Head of caudate nucleus (tissue), 42 donors: ENCODE results near the gene SRGAP3.

ENCODE experiments used
- DNase-seq, 42 donors: peaks; one replicate each; pipeline versions ENCODE4 v3.0.0 to v3.0.0-alpha.2; 2020 to 2021; ENCODE audit warnings: mixed read lengths in 7 of 42
- intact Hi-C: fragments of 100-400 bp; cut with DNase I; formaldehyde crosslinking; loops from one replicate; pipeline ENCODE4 v1.15.0; 2022

The SRGAP3 gene

DNA sequence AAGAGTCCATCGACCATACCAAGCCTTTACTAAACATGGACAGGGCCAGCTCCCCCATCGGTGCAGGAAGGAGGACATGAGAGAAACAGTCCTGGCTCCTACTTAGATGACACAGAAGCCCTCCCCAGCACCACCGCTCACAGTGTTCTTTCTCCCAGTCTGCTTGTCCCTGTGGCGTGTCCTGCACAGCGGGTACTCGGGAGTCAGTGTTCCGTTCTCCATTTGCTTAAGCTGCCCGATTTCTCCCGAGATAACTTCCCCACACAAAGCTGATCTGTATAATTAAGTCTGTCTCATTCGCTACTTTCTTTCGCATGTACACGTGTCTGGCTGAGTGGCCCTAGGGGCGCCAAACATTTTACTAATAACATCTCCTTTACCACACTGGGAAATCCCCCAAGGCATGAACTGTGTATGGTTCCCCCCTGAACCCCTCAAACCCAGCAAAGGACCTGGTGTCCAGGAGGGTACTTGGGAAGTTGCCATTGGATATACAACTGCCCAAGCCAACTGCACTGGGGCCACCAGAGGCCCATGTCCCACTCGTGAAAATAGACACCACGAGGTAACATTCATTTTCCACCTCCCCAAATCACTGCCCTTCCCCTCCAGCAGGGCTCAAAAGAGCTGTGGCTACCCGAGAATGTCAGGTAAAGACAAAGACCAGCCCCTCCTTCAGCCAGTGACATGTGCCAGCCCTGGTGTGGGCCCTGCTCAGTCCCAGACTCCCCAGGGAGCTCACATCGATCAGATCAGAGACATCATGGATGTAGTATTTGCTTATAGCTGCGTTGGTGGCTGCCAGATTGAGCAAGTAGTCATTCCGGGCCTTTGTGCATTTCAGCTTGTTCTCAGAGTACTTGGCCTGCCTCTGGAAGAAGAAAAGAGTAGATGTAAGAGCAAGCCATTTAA is 189.7 kb downstream of the SRGAP3 start:
- intact Hi-C loops: no loop called here
- DNase-seq: no peak

GRCh38 chr3:9056581-9056980 is 192.9 kb downstream of the SRGAP3 start:
- DNase-seq: peak in 9 of 42 donors; percentile 18 to 63 (median 26)
- intact Hi-C loops: no loop called here

DNA sequence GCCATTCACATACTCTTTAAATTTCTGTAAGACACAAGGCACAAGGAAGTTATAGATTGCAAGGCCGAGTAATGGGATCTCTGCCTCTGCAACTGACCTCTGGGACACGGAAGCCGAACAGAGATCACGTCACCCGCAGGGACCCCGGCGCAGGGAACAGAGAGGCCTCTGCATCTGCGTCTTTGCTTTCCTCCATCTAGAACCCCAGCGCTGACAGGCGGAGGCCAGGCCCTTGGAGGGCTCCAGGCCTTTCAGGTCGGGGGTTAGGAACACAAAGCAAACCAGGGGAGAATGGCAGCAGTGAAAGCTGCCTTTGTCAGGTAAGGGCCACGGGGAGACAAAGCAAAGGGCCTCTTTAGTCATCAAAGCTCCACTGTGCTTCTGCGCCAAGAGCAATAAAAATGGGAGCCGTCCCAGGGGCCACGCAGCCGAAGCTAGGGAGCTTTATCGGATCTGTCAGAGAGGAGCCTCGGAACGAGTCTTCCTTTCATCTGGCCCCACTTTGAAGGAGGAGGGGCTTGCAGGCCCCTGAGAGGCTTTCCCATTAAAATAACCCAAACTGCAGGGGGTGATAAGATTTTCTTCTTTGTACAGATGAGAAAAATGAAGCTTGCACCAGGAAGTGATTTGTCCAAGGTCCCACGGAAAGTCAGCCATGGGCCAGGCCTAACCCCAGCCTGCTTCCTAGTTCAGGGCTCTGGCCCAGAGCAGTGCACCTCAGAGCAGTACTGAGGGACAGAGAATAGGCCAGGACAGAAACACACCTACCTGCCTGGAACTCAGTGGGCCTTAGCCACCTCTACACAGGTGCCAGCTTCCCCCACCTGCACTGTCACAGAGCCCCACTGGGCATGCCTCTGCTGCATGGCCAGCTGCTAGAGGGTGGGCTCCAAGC is 201.7 kb downstream of the SRGAP3 start:
- intact Hi-C loops: no loop called here
- no peak for DNase-seq

- peak in 19 of 42 donors; percentile 16 to 70 (median 41) for DNase-seq
- intact Hi-C loops: no loop called here
These were observed 204.1 kb downstream of the SRGAP3 start for GRCh38 chr3:9045371-9045770.

DNA sequence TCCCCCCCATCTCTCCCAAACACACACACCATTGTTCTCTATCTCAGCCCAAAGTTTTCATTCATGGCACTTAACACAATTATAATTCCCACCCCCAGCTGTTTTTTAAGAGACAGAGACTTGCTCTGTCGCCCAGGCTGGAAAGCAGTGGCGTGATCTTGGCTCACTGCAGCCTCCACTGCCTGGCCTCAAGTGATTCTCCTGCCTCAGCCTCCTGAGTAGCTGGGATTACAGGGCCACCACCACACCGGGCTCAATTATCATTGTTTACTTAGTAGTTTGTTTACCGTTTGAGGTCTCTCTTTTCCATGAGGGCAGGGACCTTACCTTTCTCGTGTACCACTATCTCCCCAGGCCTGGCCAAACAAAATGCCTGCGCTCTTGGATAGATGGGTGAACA is 206.4 kb downstream of the SRGAP3 start:
- DNase-seq: no peak
- intact Hi-C loops: no loop called here

GRCh38 chr3:9041626-9042025 is 207.8 kb downstream of the SRGAP3 start:
- intact Hi-C loops: no loop called here
- DNase-seq: no peak

GRCh38 chr3:9040996-9041395 is 208.4 kb downstream of the SRGAP3 start:
- intact Hi-C loops: no loop called here
- DNase-seq: no peak

DNA sequence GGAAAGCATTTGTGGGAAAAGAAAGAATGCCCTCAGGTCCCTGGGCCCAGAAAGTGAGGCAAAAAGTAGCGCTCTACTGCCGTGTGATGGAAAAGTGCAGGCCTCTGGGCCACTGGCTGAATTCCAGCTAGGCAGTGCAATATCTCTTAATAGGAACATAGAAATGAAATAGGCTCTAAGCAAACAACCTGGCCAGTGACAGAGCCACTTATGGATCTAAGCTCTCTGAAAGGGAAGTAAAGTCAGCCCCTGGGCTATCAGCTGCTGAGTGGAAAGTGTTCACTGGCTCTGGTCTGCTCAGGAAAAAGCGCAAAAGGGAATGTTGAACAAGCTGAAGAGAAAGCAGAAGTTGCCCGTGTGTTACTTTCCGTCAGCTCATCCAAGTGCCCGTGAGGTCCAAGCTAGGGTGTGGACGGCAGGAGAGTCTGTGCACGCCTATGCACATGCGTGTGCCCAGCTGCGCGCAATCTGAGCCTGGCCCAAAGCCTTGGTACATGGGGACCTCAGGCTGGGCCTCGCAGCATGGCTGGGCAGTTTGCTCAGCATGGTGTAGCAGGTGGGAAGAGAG is 212.2 kb downstream of the SRGAP3 start:
- DNase-seq: peak in 11 of 42 donors; percentile 4 to 52 (median 19)
- intact Hi-C loops: no loop called here

DNA sequence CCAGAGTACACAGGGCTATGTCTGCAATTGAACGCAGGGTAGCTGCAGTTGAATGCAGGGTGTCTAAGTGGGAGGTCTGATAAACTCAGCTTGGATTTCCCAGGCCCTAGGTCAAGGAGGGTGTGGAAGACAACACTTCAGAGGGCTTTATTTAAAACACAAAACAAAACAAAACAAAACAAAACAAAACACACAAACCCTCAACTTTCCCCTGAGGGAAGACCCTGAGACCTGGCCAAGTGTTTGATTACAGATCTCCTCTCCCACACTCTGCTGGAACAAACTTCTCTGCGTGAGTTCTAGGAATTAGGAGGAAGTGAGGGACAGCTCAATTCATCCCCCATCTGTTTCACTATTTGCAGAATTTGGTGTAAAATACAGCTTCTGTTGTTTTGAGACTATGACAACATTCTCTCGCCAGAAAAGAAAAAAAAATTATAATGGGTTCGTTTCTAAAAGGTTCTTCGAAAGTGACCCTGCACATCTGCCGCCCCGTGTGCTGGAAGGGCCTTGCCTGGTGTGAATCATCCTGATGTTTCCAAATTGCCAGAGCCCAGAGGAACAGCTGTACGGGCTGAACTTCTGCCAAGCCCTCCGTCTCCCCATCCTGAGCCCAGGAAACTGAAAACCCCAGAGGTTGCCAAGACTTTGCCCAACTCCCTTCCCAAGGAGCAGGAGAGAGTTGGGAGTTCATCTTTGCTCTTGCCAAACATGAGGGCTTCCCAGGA is 212.9 kb downstream of the SRGAP3 start:
- intact Hi-C loops: no loop called here
- peak in 22 of 42 donors; percentile 8 to 59 (median 34) for DNase-seq

- intact Hi-C loops: no loop called here
- no peak for DNase-seq
These were observed 213.5 kb downstream of the SRGAP3 start for GRCh38 chr3:9035961-9036360.

GRCh38 chr3:9035473-9035872 is 214.0 kb downstream of the SRGAP3 start:
- DNase-seq: no peak
- intact Hi-C loops: no loop called here

GRCh38 chr3:9033867-9034266 is 215.6 kb downstream of the SRGAP3 start:
- intact Hi-C loops: no loop called here
- DNase-seq: no peak

GRCh38 chr3:9032231-9032777 is 217.1 kb downstream of the SRGAP3 start:
- intact Hi-C loops: no loop called here
- no peak for DNase-seq

DNA sequence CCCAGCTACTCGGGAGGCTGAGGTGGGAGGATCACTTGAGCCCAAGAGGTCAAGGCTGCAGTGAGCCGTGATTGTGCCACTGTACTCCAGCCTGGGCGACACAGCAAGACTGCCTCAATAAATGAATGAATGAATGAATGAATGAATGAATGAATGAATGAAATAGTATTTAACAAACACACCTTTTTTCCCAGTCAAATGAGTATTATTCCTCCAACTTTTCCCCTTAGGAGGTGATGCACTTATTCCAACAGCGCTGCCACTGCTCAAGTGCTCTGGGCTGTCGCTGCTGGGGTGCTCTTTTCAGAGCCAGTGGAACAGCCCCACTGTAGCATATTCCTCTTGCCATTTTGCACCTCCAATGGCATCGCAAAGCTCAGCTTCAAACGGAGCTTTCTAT is 219.4 kb downstream of the SRGAP3 start:
- no peak for DNase-seq
- intact Hi-C loops: no loop called here

DNA sequence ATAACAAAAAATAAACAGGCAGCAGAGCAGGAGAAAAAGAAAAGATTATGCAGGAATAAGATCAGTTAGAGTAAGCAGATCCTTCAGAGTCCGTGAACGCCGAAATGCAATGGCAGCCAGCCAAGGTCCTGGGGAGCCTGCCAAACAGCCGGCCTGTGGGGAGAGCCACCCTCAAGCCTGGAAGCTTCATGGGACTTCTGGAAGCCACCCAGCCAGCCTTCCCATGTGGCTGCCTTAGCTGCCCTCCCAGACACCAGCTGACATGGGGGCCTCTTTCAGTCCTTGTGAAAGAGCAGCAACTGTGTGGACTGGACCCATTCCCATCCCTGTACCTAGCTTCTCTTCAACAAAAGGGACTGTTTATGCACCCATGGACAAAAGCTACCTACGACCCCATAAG is 221.3 kb downstream of the SRGAP3 start:
- DNase-seq: peak; percentile 40 to 95 (median 88)
- intact Hi-C loops: no loop called here

GRCh38 chr3:9026320-9027045 is 223.0 kb downstream of the SRGAP3 start:
- no peak for DNase-seq
- intact Hi-C loops: no loop called here

- intact Hi-C loops: no loop called here
- DNase-seq: no peak
These were observed 225.1 kb downstream of the SRGAP3 start for GRCh38 chr3:9024341-9024740.

DNA sequence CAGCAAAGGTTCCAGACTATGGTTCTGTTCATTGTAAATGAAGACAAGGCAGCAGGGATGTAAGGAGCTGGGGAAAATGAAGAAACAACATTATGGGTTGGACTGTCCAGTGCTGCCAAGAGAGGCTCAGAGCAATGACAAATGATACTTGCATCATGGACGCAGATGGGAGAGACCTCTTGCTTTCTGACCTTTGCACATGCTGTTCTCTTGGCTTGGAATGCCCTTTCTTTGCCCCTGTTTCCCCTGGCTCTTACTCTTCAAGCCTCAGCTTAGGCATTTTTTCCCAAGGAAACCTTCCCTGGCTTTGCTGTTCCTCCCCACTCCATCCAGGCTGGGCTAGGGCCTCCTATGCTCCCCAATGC is 226.2 kb downstream of the SRGAP3 start:
- peak in 1 of 42 donors; percentile 12 for DNase-seq
- intact Hi-C loops: no loop called here
